ENCODE results near the gene TMEM132D.

Gene TMEM132D

DNA sequence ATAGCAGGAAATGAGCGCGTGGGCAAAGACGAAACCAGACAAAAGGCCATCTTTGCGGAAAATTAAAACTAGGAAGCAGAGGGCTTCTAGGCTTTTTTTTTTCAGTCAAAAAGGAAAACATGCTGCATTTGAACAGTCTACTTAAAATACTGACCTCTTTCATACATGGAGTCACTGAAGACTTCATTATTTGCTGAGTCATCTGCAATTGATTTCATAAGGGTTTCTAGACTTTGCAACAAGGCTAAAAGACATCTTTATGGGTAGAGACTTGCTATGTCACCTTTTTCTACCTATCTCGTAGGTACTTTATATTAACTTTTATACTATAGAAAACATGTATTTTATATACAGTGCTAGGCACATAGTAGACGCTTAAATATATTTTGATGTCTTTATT is 238.4 kb downstream of the TMEM132D start:
- no peak for DNase-seq

DNA sequence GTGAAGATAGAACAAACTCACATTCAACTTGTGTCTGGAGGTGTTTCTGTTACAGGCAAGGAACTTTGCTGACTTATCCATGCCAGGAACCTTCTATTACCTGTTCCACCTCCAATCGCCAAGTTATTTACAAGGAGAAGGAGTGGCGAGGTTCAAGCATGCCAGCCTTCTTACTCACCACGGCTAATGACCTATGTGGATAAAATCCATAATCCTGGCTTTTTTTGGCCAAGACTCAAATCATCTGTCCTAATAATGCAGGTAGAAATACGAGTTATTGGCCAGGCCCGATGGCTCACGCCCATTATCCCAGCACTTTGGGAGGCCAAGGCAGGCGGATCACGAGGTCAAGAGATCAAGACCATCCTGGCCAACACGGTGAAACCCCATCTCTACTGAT is 241.6 kb downstream of the TMEM132D start:
- no peak for TF ChIP-seq POLR2A (IDR thresholded peaks at IDR 0.05; ENCODE audit: low read length)
- DNase-seq = no peak

More for the DNA sequence above, 238.4 kb downstream of the TMEM132D start:
- TF ChIP-seq GATA1 (IDR thresholded peaks at IDR 0.05; ENCODE audit: low read depth, low read length) (no peak), POLR2A (IDR thresholded peaks at IDR 0.05; ENCODE audit: low read length) (no peak)

DNA sequence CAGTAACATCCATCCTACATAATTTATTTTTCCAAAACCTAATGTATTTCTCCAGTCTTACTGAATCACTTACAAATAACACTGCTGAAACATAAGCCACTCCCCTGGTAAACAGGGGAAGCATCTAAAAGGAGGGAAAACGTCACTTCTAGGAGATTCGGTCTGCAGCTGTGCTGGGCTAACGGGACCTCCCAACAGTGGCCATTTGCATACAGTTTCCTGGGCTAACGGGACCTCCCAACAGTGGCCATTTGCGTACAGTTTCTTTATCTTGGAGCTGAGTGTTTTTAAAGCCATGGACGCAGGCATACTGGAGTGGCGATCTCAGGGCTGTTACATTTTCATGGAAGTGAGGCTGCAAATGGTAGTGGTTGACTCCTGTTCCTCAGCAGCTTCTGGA is 242.9 kb downstream of the TMEM132D start:
- no peak for DNase-seq
- TF ChIP-seq POLR2A (IDR thresholded peaks at IDR 0.05; ENCODE audit: low read length) (no peak), GATA1 (IDR thresholded peaks at IDR 0.05; ENCODE audit: low read depth, low read length) (no peak)

DNA sequence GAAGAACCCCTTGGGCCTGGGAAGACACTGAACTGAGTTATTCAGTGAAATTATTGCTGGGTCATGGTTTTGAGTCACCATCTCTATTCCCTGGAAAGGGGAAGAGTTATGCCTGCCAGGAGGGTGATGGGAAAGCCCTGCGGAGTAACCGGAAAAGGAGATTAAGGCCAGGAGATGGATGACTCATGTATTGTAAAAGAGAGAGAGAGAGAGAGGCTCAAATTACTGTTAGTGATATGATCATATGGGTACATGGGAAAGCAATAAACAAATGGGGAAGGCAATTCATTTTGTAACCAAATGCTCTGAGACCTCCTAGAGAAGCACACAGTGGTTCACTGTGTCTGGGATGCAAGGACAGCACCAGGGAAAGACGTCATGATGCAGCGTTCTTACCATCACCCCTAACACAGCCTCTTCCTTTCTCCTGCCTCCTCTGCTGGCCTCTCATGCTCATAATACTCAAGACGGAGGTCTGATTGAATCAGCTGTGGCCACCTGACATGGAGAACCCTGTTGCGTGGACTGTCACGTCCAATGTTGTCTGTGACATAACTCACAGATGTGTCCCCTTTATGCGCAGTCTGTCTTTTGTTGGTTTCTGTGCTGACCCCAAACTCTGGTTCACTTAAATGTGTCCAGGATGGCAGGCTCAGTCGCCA is 243.7 kb downstream of the TMEM132D start:
- no peak for TF ChIP-seq POLR2A (IDR thresholded peaks at IDR 0.05; ENCODE audit: low read length)
- TF ChIP-seq GATA1 (IDR thresholded peaks at IDR 0.05; ENCODE audit: low read depth, low read length) = no peak
- no peak for DNase-seq

DNA sequence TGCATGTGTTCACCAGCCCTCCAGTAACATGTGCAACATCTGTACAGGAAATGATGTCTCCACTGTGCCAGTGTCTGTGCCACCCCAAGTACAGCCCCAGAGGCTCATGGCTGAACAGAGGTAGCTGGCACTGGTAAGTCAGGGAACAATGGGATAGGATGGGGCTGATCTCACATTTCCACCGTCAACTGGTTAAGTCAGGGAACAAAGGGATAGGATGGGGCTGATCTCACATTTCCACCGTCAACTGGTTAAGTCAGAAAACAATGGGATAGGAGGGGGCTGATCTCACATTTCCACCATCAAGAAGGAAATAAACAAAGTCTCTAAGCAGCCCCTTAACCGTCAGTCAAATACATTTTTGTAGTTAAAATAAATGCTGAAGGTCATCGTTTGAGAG is 246.6 kb downstream of the TMEM132D start:
- TF ChIP-seq GATA1 (IDR thresholded peaks at IDR 0.05; ENCODE audit: low read depth, low read length) = no peak
- no peak for TF ChIP-seq POLR2A (IDR thresholded peaks at IDR 0.05; ENCODE audit: low read length)
- DNase-seq = no peak

DNA sequence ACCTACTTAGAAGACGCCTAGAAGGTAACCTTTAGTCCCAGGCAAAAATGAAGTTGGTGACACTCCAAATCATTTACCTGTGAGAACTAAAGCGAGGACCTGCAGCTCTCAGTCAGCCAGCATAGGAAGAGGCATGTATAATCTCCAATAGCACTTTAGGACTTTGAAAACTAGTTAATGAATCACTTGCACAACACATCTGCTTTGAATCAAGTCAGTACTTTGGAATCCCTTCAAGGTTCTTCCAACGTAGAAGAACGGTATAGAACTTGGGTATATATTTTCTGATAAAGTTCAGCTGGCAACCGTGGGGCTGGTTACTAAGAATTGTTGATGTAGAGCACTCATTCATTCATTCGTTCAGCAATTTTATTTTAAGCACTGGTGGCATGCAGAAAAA is 251.9 kb downstream of the TMEM132D start:
- no peak for DNase-seq
- TF ChIP-seq GATA1 (IDR thresholded peaks at IDR 0.05; ENCODE audit: low read depth, low read length) = no peak
- TF ChIP-seq POLR2A (IDR thresholded peaks at IDR 0.05; ENCODE audit: low read length) = no peak

DNA sequence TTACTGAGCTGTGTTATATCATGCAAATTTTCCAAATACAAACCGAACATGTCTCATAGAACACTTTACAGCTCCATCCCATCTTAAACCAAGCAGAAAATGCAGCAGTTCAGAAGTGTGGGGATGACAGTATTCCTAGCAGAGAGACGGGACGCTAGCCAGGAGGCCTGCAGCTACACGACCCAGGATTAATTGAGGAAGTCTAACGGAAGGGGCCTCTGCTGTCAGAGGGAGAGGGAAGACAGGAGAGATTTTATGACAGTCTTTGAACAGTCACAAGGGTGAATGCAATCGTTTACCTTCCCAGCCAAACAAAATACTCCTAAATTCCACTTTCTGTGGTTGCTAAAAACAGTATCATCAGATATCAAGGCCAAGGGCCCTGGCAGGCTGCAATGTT is 261.9 kb downstream of the TMEM132D start:
- no peak for DNase-seq
- TF ChIP-seq POLR2A (IDR thresholded peaks at IDR 0.05; ENCODE audit: low read length) (no peak), GATA1 (IDR thresholded peaks at IDR 0.05; ENCODE audit: low read depth, low read length) (no peak)

DNA sequence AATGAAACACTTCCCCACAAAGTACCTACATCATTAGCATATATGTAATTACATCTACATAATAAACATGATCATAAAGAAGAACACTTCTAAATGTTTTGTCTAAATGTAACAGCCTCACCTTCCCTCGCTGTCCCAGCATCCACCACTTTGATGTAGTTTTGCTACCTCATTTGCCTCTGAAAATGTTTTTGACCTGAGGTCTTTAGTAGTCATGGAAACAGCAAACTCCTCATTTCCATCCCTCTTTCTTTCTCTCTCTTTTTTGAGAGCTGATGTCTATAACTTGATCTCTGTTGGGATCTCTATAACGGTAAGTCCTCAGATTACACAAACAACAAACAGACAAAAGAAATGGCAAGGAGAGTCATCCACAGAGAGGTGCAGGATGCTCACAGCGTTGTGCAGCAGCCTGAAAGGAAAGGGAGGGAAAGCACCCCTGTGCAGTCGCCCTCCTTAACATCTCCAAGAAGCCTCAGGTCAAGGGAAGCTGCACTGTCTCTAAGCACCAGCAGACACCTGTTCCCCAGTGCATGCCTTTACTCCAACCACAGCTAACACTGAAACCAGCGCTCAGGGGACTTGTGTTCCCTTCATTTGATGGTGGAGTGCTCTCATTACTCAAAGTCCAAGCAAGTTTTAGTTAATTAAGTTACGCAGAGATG is 268.7 kb downstream of the TMEM132D start:
- TF ChIP-seq POLR2A (IDR thresholded peaks at IDR 0.05; ENCODE audit: low read length) (no peak), GATA1 (IDR thresholded peaks at IDR 0.05; ENCODE audit: low read depth, low read length) (no peak)
- no peak for DNase-seq

DNA sequence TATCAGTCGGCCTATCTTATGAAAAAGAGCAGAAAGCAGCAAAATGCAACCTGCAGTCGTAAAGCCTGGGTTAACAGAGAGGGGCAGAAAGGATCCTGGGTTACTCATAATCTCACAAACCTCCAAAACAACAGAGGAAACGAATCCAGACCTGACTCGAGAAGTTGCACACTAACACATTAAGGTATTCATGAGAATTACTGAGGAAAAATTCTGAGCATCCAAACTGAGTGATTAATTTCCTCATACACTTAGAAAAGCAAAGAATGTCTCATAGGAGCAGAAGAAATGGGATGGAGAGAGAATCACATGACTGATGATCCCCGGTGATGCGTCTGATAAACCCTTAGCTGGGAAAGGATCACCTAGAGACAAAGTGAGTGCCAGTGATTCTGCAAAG is 272.5 kb downstream of the TMEM132D start:
- no peak for DNase-seq
- TF ChIP-seq POLR2A (IDR thresholded peaks at IDR 0.05; ENCODE audit: low read length) (no peak), GATA1 (IDR thresholded peaks at IDR 0.05; ENCODE audit: low read depth, low read length) (no peak)

DNA sequence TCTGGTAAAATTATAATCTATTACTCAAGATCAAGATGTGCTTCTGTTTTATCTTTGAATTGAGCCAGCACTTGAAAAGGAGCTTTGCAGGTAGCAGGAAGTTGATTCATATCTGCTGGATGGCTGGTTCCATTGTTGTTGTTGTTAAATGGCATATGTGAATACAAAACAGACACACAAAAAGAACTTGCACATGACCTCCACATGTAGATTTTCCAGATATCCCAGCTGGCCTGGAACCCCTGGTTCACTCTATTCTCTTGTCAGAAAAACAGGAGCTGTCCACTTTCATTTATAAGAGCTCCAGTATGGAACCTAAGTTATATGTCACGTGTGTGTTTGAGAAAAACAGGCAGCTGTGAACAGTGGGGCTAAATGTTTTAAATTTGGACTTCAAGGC is 273.9 kb downstream of the TMEM132D start:
- no peak for TF ChIP-seq GATA1 (IDR thresholded peaks at IDR 0.05; ENCODE audit: low read depth, low read length)
- TF ChIP-seq POLR2A (IDR thresholded peaks at IDR 0.05; ENCODE audit: low read length) = no peak
- DNase-seq = no peak

DNA sequence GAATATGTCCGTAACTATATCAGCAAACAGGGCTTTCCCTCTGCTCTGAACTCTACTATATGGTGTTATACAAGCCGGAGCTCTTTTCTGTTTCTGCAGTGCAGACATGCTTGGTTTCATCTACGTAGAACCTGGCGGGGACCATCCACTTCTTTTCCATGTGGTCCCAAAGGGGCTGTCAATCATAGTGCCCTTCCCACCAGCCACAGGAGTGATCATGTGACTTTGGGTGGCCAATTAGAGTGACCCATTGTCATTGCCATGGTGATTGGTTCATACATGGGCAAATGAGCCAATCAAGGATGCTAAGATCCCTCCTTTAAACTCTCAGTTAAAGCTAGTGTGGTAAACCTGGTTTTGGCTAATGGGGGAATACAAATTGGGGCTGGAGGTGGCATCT is 281.3 kb downstream of the TMEM132D start:
- no peak for DNase-seq
- TF ChIP-seq POLR2A (IDR thresholded peaks at IDR 0.05; ENCODE audit: low read length) (no peak), GATA1 (IDR thresholded peaks at IDR 0.05; ENCODE audit: low read depth, low read length) (no peak)

DNA sequence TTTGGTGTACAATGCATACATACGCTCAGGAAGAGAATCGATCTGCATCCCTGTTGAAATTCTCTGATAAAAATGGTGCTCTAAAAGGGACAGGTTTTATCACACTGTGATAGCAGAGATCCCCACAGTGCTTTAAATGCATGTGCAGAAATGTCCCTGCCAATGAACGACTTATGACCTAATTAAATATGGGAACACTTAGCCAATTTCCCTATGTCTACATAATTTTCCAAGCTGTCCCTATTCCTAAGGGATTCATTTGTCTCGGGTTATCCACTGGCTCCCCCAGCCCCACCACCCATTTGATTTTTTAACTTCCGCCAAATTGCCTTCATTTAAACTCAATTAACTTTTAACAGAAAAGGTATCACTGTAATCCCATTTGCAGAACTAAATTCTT is 284.6 kb downstream of the TMEM132D start:
- no peak for DNase-seq
- TF ChIP-seq GATA1 (IDR thresholded peaks at IDR 0.05; ENCODE audit: low read depth, low read length) (no peak), POLR2A (IDR thresholded peaks at IDR 0.05; ENCODE audit: low read length) (no peak)

DNA sequence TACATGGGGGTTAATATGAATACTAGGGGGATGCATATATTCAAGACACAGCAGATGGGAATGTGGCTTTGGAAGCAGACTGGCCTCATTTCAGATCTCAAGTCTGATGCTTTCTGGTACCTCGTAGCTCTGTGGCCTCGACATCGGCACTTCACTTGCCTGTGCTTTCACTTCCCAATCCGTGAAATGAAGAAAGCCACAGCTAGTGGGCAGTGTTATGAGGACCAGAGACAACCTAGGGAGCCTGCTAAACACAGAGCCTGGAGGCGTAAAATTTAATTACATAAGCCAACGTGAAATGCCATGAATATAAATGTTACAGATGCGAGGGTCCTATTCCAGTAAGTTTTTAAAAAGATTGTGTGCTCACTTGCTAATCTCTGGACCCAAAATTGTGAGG is 286.0 kb downstream of the TMEM132D start:
- no peak for DNase-seq

DNA sequence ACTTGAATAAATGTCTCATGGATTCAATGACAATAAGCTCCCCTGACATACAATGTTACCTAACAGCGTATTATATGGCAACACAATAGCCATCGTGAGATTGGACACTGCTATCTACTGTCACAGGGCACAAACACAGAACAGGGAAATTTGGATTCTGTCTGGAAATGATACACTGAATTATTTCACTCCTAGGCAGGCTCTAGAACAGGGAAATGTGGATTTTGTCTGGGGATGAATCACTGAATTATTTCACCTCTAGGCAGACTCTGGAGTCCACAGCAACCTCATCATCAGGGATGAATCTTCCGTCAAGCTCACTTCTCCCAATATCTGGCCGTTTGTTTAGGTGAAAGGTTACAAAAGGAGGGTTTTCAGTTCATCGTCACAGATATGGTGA is 288.8 kb downstream of the TMEM132D start:
- TF ChIP-seq POLR2A (IDR thresholded peaks at IDR 0.05; ENCODE audit: low read length) (no peak), GATA1 (IDR thresholded peaks at IDR 0.05; ENCODE audit: low read depth, low read length) (no peak)
- DNase-seq = no peak

More for the DNA sequence above, 286.0 kb downstream of the TMEM132D start:
- TF ChIP-seq POLR2A (IDR thresholded peaks at IDR 0.05; ENCODE audit: low read length) (no peak), GATA1 (IDR thresholded peaks at IDR 0.05; ENCODE audit: low read depth, low read length) (no peak)

DNA sequence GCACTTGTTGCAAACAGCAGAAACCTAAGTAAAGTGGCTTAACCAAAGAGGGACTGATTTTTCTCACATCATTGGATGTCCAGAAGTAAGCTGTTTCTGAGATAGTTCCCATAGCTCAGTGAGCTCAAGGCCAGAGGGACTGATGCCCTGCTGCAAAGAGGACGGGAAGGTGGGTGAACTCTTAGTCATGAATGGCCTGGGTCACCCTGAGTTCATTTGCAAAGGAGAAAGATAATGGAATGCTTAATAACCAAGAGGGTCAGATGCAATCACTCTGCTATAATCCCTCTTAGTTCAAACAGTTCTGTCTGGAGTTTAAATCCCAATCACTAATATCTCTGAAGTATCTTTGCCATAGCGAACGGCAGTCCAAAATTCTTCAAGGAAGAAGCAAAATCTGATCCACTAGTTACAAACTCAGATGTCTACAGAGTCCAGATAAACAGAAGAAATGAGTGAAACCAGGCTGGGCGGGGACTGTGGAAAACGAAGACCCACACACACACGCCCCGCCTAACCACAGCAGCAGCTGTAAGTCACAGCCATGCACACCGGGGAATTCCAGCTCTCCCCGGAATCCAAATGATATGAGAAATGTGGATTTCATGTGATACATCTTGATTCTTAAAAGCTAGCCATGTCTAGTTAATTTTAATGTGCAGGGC is 289.5 kb downstream of the TMEM132D start:
- TF ChIP-seq GATA1 (IDR thresholded peaks at IDR 0.05; ENCODE audit: low read depth, low read length) (no peak), POLR2A (IDR thresholded peaks at IDR 0.05; ENCODE audit: low read length) (no peak)
- DNase-seq = no peak

Data from erythroblast (primary cell).